H9 (cell line): ENCODE measurements around the gene GSC2. TPM values are rescaled to one million over a fixed set of nuclear protein-coding genes. Genes with fewer than 3 reads are reported as not detected.

Source experiments
- DNase-seq: peaks from one replicate; pipeline ENCODE4 v3.0.0-alpha.2; 2017
- H2AFZ ChIP-seq: one replicate; pipeline ENCODE4 v1.6.1; 2013; ENCODE audit warnings: mild to moderate bottlenecking, low read length, control low read depth, moderate library complexity
- H2AK5ac ChIP-seq: 2 replicates; pipeline ENCODE4 v1.6.1; 2013; ENCODE audit warnings: low read length, control low read depth, mixed read lengths; ENCODE audit not compliant: insufficient read length
- H2BK120ac ChIP-seq: one replicate; pipeline ENCODE4 v1.6.1; 2013; ENCODE audit warnings: low read depth, mild to moderate bottlenecking, low read length, control low read depth, inconsistent platforms; ENCODE audit not compliant: poor library complexity, severe bottlenecking
- H2BK12ac ChIP-seq: 2 replicates; pipeline ENCODE4 v1.6.1; 2013; ENCODE audit warnings: low read length, control low read depth, mixed read lengths, low read depth; ENCODE audit not compliant: insufficient read length
- H2BK15ac ChIP-seq: 2 replicates; pipeline ENCODE4 v1.6.1; 2013; ENCODE audit warnings: low read depth, low read length, control low read depth
- H2BK20ac ChIP-seq: one replicate; pipeline ENCODE4 v1.6.1; 2013; ENCODE audit warnings: low read depth, mild to moderate bottlenecking, low read length, control low read depth, inconsistent platforms; ENCODE audit not compliant: poor library complexity, severe bottlenecking
- H2BK5ac ChIP-seq: 2 replicates; pipeline ENCODE4 v1.6.1; 2013; ENCODE audit warnings: low read length, control low read depth, mixed read lengths; ENCODE audit not compliant: insufficient read length
- H3K14ac ChIP-seq: 2 replicates; pipeline ENCODE4 v1.6.1; 2013; ENCODE audit warnings: low read length, control low read depth; ENCODE audit not compliant: insufficient read depth
- H3K18ac ChIP-seq: 2 replicates; pipeline ENCODE4 v1.6.1; 2013; ENCODE audit warnings: low read depth, mild to moderate bottlenecking, mixed read lengths, low read length, control low read depth; ENCODE audit not compliant: insufficient read length
- H3K23ac ChIP-seq: 2 replicates; pipeline ENCODE4 v1.6.1; 2013; ENCODE audit warnings: low read length, control low read depth, mixed read lengths, low read depth; ENCODE audit not compliant: insufficient read length
- H3K23me2 ChIP-seq: 2 replicates; pipeline ENCODE4 v1.6.1; 2013; ENCODE audit warnings: low read depth, mild to moderate bottlenecking, mixed read lengths, low read length, control low read depth; ENCODE audit not compliant: insufficient read length, poor library complexity, severe bottlenecking
- H3K27ac ChIP-seq: 2 replicates; pipeline ENCODE4 v1.5.1; 2013; ENCODE audit warnings: low read length, control low read depth, mixed read lengths, low read depth; ENCODE audit not compliant: insufficient read length
- H3K27me3 ChIP-seq: 2 replicates; pipeline ENCODE4 v1.6.1; 2013; ENCODE audit warnings: low read length, control low read depth, inconsistent platforms; ENCODE audit not compliant: insufficient read depth
- H3K4ac ChIP-seq: 2 replicates; pipeline ENCODE4 v1.6.1; 2013; ENCODE audit warnings: low read depth, mild to moderate bottlenecking, control low read depth, inconsistent platforms, low read length, moderate library complexity
- H3K4me1 ChIP-seq: 2 replicates; pipeline ENCODE4 v1.6.1; 2013; ENCODE audit warnings: low read length, control low read depth, inconsistent platforms; ENCODE audit not compliant: insufficient read depth
- H3K4me2 ChIP-seq: 2 replicates; pipeline ENCODE4 v1.6.1; 2013; ENCODE audit warnings: low read length, control low read depth, mixed read lengths; ENCODE audit not compliant: insufficient read length, insufficient read depth
- H3K56ac ChIP-seq: 2 replicates; pipeline ENCODE4 v1.6.1; 2013; ENCODE audit warnings: low read depth, mild to moderate bottlenecking, mixed read lengths, low read length, control low read depth; ENCODE audit not compliant: insufficient read length
- H3K79me1 ChIP-seq: 2 replicates; pipeline ENCODE4 v1.6.1; 2013; ENCODE audit warnings: low read depth, mild to moderate bottlenecking, moderate library complexity, low read length, control low read depth, inconsistent platforms; ENCODE audit not compliant: insufficient read depth, poor library complexity, severe bottlenecking
- H3K79me2 ChIP-seq: 2 replicates; pipeline ENCODE4 v1.6.1; 2013; ENCODE audit warnings: low read length, control low read depth, inconsistent platforms; ENCODE audit not compliant: insufficient read depth
- H3K9ac ChIP-seq: 2 replicates; pipeline ENCODE4 v1.6.1; 2013; ENCODE audit warnings: low read length, control low read depth, mixed read lengths; ENCODE audit not compliant: insufficient read length; ENCODE audit errors: extremely low read depth
- H3K9me3 ChIP-seq: one replicate; pipeline ENCODE4 v1.6.1; 2013; ENCODE audit warnings: low read depth, low read length, inconsistent platforms; ENCODE audit not compliant: control insufficient read depth
- H3T11ph ChIP-seq: one replicate; pipeline ENCODE4 v1.6.1; 2013; ENCODE audit warnings: mild to moderate bottlenecking, low read length, control low read depth, inconsistent platforms
- H4K20me1 ChIP-seq: one replicate; pipeline ENCODE4 v1.6.1; 2013; ENCODE audit not compliant: control insufficient read depth, insufficient read length, insufficient read depth
- H4K5ac ChIP-seq: 2 replicates; pipeline ENCODE4 v1.6.1; 2013; ENCODE audit warnings: low read depth, mild to moderate bottlenecking, mixed read lengths, low read length, control low read depth; ENCODE audit not compliant: insufficient read length
- H4K8ac ChIP-seq: replicated peaks from 2 replicates; pipeline ENCODE4 v1.6.1; 2013; ENCODE audit warnings: low read length, control low read depth, mixed read lengths, low read depth; ENCODE audit not compliant: insufficient read length
- H4K91ac ChIP-seq: 2 replicates; pipeline ENCODE4 v1.6.1; 2013; ENCODE audit warnings: low read depth, mild to moderate bottlenecking, moderate library complexity, mixed read lengths, low read length, control low read depth; ENCODE audit not compliant: insufficient read length
- H3K27ac Mint-ChIP-seq, 3 experiments: 2 replicates in 2 of 3; 3 replicates in 1 of 3; pipeline ENCODE4 v1.8.0; 2020 to 2021; ENCODE audit warnings: mixed read lengths in 3 of 3, mild to moderate bottlenecking in 1 of 3, moderate library complexity in 1 of 3
- H3K27me3 Mint-ChIP-seq: 2 replicates; pipeline ENCODE4 v1.8.0; 2021; ENCODE audit warnings: low read depth, mild to moderate bottlenecking, moderate library complexity, mixed read lengths
- H3K36me3 Mint-ChIP-seq, 3 experiments: 2 replicates in 2 of 3; 3 replicates in 1 of 3; pipeline ENCODE4 v1.8.0; 2020 to 2021; ENCODE audit warnings: low read depth in 3 of 3, mixed read lengths in 3 of 3; ENCODE audit not compliant: insufficient read depth in 1 of 3
- H3K4me1 Mint-ChIP-seq, 2 experiments: 2 replicates each; pipeline ENCODE4 v1.8.0; 2020; ENCODE audit warnings: mixed read lengths in 2 of 2
- H3K4me3 Mint-ChIP-seq, 2 experiments: 2 replicates in 1 of 2; 3 replicates in 1 of 2; pipeline ENCODE4 v1.8.0; 2020 to 2021; ENCODE audit warnings: mild to moderate bottlenecking in 2 of 2, mixed read lengths in 2 of 2, moderate library complexity in 1 of 2
- H3K9me3 Mint-ChIP-seq, 2 experiments: 2 replicates in 1 of 2; 3 replicates in 1 of 2; pipeline ENCODE4 v1.8.0; 2020; ENCODE audit warnings: mild to moderate bottlenecking in 2 of 2, mixed read lengths in 2 of 2, moderate library complexity in 1 of 2
- WGBS: extraction: QIAGEN DNeasy Blood & Tissue Kit; methylation state at CpG from one replicate; pipeline ENCODE4 v1.1.7; 2013; ENCODE audit warnings: missing lambda C conversion rate, low lambda C conversion rate, mixed read lengths; ENCODE audit not compliant: insufficient read length; ENCODE audit errors: extremely low coverage; 5-methylcytosine and 5-hydroxymethylcytosine counted together
- total RNA-seq: library from RNA; stranded (reverse); gene quantifications from 2 replicates; pipeline ENCODE4 v1.2.1, GENCODE V29; 2021
- TF ChIP-seq, protein P1 (sequence below): fragments of 200-600 bp; sonication (generic); conservative IDR thresholded peaks from 3 replicates; pipeline ENCODE4 v1.8.0; 2021; ENCODE audit warnings: antibody characterized with exemption, mild to moderate bottlenecking

Gene GSC2
- total RNA-seq, 1 experiment from 2014 or later = 0.22 TPM

DNA sequence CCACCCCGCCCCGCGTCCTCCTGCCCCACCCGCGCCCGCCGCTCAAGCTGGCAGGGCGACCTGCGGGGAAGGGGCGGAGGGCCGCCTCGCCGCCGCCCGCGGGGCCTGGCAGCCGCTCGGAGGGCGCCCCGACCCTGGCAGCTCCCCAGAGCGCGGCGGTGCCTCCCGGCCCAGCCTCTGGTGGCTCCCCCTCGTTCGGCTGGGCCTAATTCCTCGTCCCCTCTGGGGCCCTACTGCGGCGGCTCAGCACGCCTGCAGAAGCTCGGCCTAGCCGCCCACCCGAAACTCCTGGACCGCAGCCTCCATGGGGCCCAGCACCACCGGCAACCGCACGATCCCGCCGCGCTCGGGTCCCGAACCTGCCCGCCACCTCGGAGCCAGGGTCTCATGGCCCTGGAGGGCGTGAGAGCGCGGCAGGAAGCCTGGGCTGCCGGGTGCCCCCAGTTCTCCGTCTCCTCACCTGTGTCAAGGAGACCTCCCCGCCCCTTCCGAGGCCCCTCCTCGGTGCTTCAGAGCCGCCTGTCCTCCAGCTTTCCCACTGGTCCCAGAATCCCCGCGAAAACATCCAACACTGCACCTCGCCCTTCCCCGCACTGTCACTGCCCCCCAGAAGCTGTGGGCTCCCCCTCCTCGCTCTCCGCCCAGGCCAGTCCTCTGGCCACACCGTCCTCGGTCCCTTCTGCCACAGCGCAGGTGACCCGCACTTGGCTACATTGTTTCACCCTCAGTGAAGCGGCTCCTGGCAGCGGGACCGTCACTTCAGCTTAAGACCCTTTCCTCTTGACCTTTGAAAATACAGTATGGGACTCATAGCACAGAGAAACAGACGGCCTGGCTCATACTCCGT is 613 bp upstream of the GSC2 start:
- no peak overlapping the region for H2BK15ac ChIP-seq
- no peak overlapping the region for H3K9ac ChIP-seq
- H3K79me2 ChIP-seq = no peaks in the 10 kb centered on the region
- WGBS = no CpG with 5 or more reads among the region's 68 CpGs
- no peak overlapping the region for H2BK20ac ChIP-seq
- H3K56ac ChIP-seq = no peak overlapping the region
- H2BK5ac ChIP-seq = no peak overlapping the region
- no peaks in the 10 kb centered on the region for H3K79me1 ChIP-seq
- H2AK5ac ChIP-seq = no peak overlapping the region
- Mint-ChIP-seq H3K9me3 (peaks cover 13 to 14% of the 10 kb centered on the region in 2 experiments), H3K27me3 (peaks cover 89% of the 10 kb centered on the region), H3K4me1 (peaks cover 12 to 20% of the 10 kb centered on the region in 2 experiments), H3K4me3 (peak overlapping the region; percentile 34 to 78), H3K36me3 (peaks cover 0 to 9% (median 5%) of the 10 kb centered on the region in 3 experiments; a peak in 6 of 7 replicates), H3K27ac (no peak overlapping the region)
- no peaks in the 10 kb centered on the region for H3K9me3 ChIP-seq
- no peak overlapping the region for H4K91ac ChIP-seq
- H3K18ac ChIP-seq = no peak overlapping the region
- no peak overlapping the region for H2BK12ac ChIP-seq
- DNase-seq = no peak
- no peak overlapping the region for H3K23ac ChIP-seq
- H4K20me1 ChIP-seq = no peaks in the 10 kb centered on the region
- H3K27ac ChIP-seq = no peak overlapping the region
- H2BK120ac ChIP-seq = no peak overlapping the region
- H3K4ac ChIP-seq = no peak overlapping the region
- no peak overlapping the region for H2AFZ ChIP-seq
- peaks cover 2% of the 10 kb centered on the region for H3K23me2 ChIP-seq
- peaks cover 48% of the 10 kb centered on the region for H3K27me3 ChIP-seq
- no peak overlapping the region for H3K4me2 ChIP-seq
- no peak overlapping the region; the same call in 1 of the 2 replicates for H3K14ac ChIP-seq
- H3K4me1 ChIP-seq = no peaks in the 10 kb centered on the region
- TF ChIP-seq, protein P1, sequence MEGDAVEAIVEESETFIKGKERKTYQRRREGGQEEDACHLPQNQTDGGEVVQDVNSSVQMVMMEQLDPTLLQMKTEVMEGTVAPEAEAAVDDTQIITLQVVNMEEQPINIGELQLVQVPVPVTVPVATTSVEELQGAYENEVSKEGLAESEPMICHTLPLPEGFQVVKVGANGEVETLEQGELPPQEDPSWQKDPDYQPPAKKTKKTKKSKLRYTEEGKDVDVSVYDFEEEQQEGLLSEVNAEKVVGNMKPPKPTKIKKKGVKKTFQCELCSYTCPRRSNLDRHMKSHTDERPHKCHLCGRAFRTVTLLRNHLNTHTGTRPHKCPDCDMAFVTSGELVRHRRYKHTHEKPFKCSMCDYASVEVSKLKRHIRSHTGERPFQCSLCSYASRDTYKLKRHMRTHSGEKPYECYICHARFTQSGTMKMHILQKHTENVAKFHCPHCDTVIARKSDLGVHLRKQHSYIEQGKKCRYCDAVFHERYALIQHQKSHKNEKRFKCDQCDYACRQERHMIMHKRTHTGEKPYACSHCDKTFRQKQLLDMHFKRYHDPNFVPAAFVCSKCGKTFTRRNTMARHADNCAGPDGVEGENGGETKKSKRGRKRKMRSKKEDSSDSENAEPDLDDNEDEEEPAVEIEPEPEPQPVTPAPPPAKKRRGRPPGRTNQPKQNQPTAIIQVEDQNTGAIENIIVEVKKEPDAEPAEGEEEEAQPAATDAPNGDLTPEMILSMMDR = no peak
- no peak overlapping the region for H3T11ph ChIP-seq
- H4K8ac ChIP-seq = no peak overlapping the region
- no peak overlapping the region for H4K5ac ChIP-seq
